Activated CD4-positive, alpha-beta memory T cell treated with anti-CD3 and anti-CD28 coated beads, Interleukin-2, amount 10 ng/mL, durations not matched to agents 7 days and 5 days (primary cell): ENCODE data around the gene TEAD1. TPM values are rescaled to one million over a fixed set of nuclear protein-coding genes. Genes with fewer than 3 reads are reported as not detected.
"Not testable (repeated sequence)": the region's sequence is repeated elsewhere in the genome, so short reads cannot be mapped to it uniquely, and the experiment has no call there.

Experiments
- CTCF ChIA-PET: fragments of 350-600 bp; sonication (Branson Sonifier 250); formaldehyde crosslinking; loops from one replicate; lab custom pipeline; 2021; ENCODE audit warnings: antibody characterized with exemption, inconsistent platforms; lab: Charles Lee
- POLR2A ChIA-PET: fragments of 350-600 bp; sonication (Branson Sonifier 250); formaldehyde crosslinking; loops from one replicate; lab custom pipeline; 2021; ENCODE audit warnings: antibody characterized with exemption; lab: Charles Lee
- DNase-seq: peaks from one replicate; pipeline ENCODE4 v3.0.0-alpha.2; 2020
- H3K27ac Mint-ChIP-seq: one replicate; pipeline ENCODE4 v1.8.0; 2021; ENCODE audit warnings: mild to moderate bottlenecking, mixed read lengths
- H3K27me3 Mint-ChIP-seq: one replicate; pipeline ENCODE4 v1.8.0; 2021; ENCODE audit warnings: mixed read lengths
- H3K36me3 Mint-ChIP-seq: one replicate; pipeline ENCODE4 v1.8.0; 2021; ENCODE audit warnings: low read depth, mixed read lengths
- H3K4me1 Mint-ChIP-seq: one replicate; pipeline ENCODE4 v1.8.0; 2021; ENCODE audit warnings: mixed read lengths
- H3K4me3 Mint-ChIP-seq: one replicate; pipeline ENCODE4 v1.8.0; 2021; ENCODE audit warnings: mild to moderate bottlenecking, mixed read lengths
- H3K9me3 Mint-ChIP-seq: one replicate; pipeline ENCODE4 v1.8.0; 2021; ENCODE audit warnings: mixed read lengths
- total RNA-seq, 2 experiments: library from RNA; stranded (reverse); gene quantifications; one replicate each; pipeline ENCODE4 v1.2.3, GENCODE V29; 2021

Gene TEAD1
- total RNA-seq, 2 experiments from 2014 or later: 0.98 to 1.0 TPM

DNA sequence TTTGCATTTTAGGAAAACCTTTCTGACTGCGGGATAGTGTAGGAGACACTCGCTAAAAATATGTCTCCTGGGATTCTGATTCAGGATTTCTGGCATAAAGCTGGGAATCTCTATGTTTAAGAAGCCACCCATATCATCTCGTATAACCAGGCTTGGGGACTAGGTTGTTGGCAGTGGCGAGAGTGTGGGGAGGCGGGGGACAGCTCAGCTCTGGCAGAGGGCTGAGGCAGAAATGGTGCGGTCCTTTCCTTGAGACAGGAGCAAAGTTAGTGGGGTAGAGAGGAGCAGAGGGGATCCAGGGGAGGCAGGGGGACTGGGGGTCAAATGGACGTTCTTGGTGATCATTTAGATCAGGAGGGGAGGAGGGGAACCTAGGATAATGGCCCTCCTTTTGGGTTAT, 74.3 kb downstream of the TEAD1 start:
- H3K4me1 Mint-ChIP-seq: no peaks in the 10 kb centered on the region
- ChIA-PET CTCF (no interaction called here), POLR2A (no interaction called here)
- H3K27me3 Mint-ChIP-seq: peaks cover 15% of the 10 kb centered on the region
- no peaks in the 10 kb centered on the region for H3K9me3 Mint-ChIP-seq
- H3K27ac Mint-ChIP-seq: no peak overlapping the region
- no peak overlapping the region for H3K4me3 Mint-ChIP-seq
- DNase-seq: no peak
- H3K36me3 Mint-ChIP-seq: no peaks in the 10 kb centered on the region

DNA sequence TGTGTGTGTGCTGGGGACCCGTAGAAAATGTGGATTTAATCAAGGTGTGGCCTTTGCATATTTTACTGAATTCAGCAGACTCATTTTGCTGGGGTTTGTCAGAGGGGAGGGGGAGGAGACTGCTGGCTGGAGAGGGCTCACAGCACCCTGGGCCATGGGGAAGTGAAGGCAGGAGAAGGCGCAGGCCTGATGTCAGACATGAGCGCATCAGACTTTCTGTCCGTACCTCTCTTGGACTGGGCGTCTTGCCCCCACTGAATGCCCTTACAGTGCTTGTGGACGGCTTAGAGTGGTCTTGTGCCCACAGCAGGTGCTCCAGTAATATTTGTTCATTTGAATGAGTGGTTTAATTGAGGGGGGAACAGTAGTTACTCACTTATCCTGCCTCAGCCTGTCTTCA, 75.2 kb downstream of the TEAD1 start:
- Mint-ChIP-seq H3K9me3 (no peaks in the 10 kb centered on the region), H3K27ac (no peak overlapping the region), H3K27me3 (peaks cover 13% of the 10 kb centered on the region), H3K36me3 (no peaks in the 10 kb centered on the region), H3K4me3 (no peak overlapping the region), H3K4me1 (no peaks in the 10 kb centered on the region)
- POLR2A ChIA-PET: no interaction called here
- CTCF ChIA-PET: no interaction called here
- no peak for DNase-seq

DNA sequence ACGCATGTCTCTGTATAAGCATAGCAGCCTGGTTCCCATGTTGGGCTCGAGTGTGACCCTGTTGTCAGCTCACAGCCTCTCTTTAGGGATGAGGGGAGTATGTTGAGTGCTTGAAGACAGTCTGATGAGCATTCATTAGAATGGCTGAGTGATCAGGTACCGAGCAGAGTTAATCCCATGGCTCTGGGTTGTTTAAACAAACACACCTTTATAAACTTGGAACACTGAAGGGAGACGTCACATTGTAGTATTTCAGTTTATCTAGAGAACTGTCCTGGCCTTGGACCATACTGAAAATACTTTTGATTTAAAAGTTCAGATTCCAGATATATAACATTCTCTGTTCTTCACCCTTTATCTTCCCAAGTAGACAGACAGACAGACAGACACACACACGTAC, 76.0 kb downstream of the TEAD1 start:
- Mint-ChIP-seq H3K27me3 (peaks cover 13% of the 10 kb centered on the region), H3K4me1 (no peaks in the 10 kb centered on the region), H3K4me3 (no peak overlapping the region), H3K9me3 (no peaks in the 10 kb centered on the region), H3K36me3 (no peaks in the 10 kb centered on the region), H3K27ac (no peak overlapping the region)
- CTCF ChIA-PET: no interaction called here
- POLR2A ChIA-PET: no interaction called here
- DNase-seq: no peak

DNA sequence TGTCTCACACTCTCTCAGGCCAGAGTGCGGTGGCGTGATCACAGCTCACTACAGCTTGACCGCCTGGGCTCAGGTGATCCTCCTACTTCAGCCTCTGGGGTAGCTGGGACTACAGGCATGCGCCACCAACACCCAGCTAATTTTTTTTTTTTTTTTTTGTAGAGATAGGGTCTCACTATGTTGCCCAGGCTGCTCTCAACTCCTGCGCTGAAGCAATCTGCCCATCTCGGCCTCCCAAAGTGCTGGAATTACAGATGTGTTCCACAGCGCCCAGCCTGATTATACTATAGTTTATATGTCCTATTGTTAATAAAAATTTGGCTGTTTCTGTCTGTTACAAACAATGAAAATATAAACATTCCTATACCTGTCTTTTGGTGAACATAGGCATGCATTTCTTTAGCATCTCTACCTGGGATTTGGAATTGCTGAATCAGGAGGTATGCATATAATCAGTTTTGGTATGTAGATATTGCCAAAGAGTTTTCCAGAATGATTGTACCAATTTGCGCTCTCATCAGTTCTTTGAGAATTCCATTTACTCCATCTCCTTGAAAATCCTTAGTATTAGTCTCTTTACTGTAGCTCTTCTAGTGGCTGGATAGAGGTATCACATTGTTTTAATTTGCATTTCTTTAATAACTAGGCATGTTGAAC, 78.8 kb downstream of the TEAD1 start:
- Mint-ChIP-seq H3K27ac (no peak overlapping the region), H3K4me3 (no peak overlapping the region), H3K27me3 (peaks cover 18% of the 10 kb centered on the region), H3K9me3 (no peaks in the 10 kb centered on the region), H3K36me3 (no peaks in the 10 kb centered on the region), H3K4me1 (no peaks in the 10 kb centered on the region)
- CTCF ChIA-PET: no interaction called here
- POLR2A ChIA-PET: no interaction called here
- no peak for DNase-seq

DNA sequence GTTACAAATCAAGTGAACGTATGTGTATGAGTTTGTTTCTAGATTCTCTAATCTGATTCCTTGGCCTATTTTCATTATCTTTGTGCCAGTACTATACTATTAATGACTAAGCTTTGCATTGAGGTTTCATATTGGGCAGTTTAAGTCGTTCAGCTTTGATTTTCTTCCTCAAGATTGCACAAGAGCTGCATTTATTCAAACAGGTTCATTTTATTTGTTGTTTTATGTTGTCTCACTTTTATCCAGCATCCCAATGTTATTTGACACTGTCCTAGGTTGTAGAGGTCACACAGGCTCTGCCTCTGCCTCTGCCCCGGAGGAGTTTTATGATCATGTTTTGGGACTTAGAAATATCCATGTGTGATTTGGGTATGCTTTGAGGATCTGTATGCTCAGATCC, 79.8 kb downstream of the TEAD1 start:
- Mint-ChIP-seq H3K4me3 (no peak overlapping the region), H3K4me1 (no peaks in the 10 kb centered on the region), H3K27me3 (peaks cover 14% of the 10 kb centered on the region), H3K27ac (no peak overlapping the region), H3K9me3 (no peaks in the 10 kb centered on the region), H3K36me3 (no peaks in the 10 kb centered on the region)
- DNase-seq: no peak
- POLR2A ChIA-PET: no interaction called here
- CTCF ChIA-PET: no interaction called here

DNA sequence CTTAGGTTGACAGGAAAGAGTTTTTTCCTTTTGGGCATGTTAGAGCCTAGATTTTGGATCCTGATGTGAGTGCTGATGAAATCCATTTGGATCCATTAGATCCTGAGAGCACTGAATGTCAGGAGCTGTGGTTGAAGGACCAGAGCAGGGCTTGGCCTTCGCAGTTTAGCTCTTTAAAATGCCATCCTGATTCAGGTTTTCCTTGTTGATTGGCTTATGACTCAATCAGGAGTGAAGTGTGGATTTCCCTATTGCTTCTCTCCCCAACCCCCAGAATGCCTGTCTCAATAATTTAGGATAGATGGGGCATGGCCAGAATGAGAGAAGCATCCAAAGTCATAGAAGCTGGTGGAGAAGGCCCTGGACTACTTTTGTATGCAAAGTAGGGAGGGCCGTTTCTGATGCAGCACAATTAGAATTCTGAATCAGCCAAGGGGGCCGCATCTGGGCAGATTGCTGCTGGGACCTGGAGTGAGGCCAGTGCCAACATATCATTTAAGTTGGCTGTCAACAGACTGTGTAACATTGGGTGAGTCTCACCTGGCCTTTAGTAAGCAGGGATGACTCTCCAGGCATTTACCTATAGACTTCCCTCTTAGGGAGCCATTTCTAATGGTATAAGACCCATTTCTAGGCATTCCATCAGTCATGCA, 80.5 kb downstream of the TEAD1 start:
- DNase-seq: no peak
- H3K4me1 Mint-ChIP-seq: no peaks in the 10 kb centered on the region
- no peaks in the 10 kb centered on the region for H3K36me3 Mint-ChIP-seq
- peaks cover 17% of the 10 kb centered on the region for H3K27me3 Mint-ChIP-seq
- H3K4me3 Mint-ChIP-seq: no peak overlapping the region
- POLR2A ChIA-PET: no interaction called here
- no peak overlapping the region for H3K27ac Mint-ChIP-seq
- CTCF ChIA-PET: no interaction called here
- H3K9me3 Mint-ChIP-seq: no peaks in the 10 kb centered on the region

DNA sequence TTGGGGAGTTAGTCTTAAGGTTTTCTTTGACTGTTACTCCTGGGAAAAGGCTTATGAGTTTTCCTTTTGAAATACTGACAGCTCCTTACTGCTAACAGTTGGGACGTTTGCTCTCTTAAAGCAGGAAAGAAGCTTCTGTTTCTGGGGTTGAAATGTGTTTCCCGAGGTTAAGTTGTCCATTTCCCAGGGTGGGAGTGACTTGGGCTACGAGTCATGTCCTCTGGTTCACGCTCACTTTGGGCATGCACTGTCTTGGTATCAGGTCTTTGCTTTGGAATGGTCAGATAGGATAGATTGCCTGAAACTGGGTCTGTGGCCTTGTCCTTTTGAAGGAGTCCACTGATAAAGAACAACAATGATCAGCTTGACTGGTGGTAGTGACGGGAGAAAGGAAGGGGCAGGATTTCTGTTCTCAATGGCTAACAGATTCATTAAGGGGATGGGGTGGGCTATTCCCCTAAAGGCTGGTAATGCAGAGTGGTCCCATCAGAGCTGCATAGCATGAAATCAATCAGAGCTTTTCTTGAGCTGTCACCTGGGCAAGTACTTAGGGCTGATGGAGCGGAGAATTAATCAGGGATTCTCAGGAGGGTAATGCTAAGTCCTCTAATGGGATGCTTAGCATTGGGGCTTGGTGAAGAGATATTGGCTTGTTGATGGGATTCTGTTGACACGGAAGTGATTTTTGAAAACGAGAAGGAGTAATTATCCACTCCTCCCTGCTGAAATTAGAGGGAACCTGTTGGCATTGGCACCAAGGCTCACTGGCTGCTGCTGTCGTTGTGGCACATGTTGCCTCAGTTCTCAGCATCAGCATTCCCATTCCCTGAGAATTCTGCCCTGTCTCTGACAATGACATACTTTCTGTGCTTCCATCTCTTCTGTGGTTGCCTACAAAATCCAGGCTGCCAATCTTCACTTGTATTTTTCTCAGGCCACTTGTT, 81.6 kb downstream of the TEAD1 start:
- H3K27me3 Mint-ChIP-seq: peaks cover 17% of the 10 kb centered on the region

DNA sequence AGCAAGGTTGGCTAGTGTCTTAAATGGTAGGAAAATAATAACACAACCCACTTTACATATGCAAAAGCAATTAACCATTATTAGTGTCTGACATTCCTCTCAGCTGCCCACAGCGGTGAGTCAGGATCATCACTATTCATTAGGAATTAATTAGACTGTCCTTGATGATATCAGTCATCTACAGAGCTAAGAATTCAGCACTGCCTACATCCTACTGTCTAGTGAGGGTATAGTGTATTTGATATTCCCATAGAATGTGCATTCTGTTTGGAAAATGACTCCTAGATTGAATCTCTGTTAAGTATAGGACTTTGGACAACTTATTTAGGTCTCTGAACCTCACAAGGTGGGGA, 82.2 kb downstream of the TEAD1 start:
- Mint-ChIP-seq H3K27ac (no peak overlapping the region), H3K4me1 (no peaks in the 10 kb centered on the region), H3K4me3 (no peak overlapping the region), H3K27me3 (peaks cover 18% of the 10 kb centered on the region), H3K9me3 (no peaks in the 10 kb centered on the region), H3K36me3 (no peaks in the 10 kb centered on the region)
- ChIA-PET CTCF (no interaction called here), POLR2A (no interaction called here)
- DNase-seq: no peak

More for the DNA sequence above, 81.6 kb downstream of the TEAD1 start:
- Mint-ChIP-seq H3K9me3 (no peaks in the 10 kb centered on the region), H3K27ac (no peak overlapping the region), H3K4me3 (no peak overlapping the region), H3K4me1 (no peaks in the 10 kb centered on the region), H3K36me3 (no peaks in the 10 kb centered on the region)
- POLR2A ChIA-PET: no interaction called here
- no peak for DNase-seq
- CTCF ChIA-PET: no interaction called here

DNA sequence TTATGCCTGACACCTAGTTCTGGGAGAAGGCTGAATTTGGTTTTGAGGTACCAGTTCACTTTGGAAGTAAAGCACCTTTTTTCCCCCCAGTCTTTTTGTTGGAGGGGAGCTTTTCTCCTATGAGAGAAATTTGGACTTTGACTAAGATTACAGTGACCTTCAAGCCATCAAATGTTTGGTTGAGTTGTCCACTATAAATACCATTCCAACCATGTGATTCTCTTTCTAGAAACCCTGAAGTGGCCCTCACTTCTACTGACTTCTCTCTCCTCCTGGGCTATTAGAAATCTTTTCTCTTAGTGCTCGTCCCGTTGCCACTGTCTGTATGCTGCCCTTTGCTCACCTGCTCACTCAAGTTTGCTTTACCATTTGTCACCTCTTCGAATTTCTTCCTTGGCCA, 82.6 kb downstream of the TEAD1 start:
- Mint-ChIP-seq H3K4me3 (no peak overlapping the region), H3K9me3 (no peaks in the 10 kb centered on the region), H3K36me3 (no peaks in the 10 kb centered on the region), H3K4me1 (no peaks in the 10 kb centered on the region), H3K27me3 (peaks cover 22% of the 10 kb centered on the region), H3K27ac (no peak overlapping the region)
- ChIA-PET CTCF (no interaction called here), POLR2A (no interaction called here)
- DNase-seq: no peak

DNA sequence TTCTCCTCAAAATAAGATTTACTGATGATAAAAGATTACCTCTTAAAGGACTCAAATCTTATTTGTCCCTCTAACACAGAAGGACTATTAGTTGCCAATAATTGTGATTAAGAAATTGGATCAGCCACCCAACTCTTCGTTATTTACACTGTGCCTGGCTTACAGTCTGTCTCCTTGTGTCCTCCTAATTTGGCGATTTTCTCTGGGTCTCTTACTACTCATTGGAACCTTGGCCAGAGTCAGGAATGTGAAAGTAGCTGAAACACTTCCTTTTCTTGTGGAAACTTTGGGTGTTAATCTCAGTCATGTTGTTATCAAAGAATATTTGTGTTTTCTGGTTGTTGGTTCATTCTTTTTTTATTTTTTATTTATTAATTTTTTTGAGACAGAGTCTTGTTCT, 83.2 kb downstream of the TEAD1 start:
- ChIA-PET POLR2A (no interaction called here), CTCF (no interaction called here)
- no peaks in the 10 kb centered on the region for H3K9me3 Mint-ChIP-seq
- DNase-seq: no peak
- peaks cover 22% of the 10 kb centered on the region for H3K27me3 Mint-ChIP-seq
- no peak overlapping the region for H3K4me3 Mint-ChIP-seq
- no peaks in the 10 kb centered on the region for H3K4me1 Mint-ChIP-seq
- H3K36me3 Mint-ChIP-seq: no peaks in the 10 kb centered on the region
- H3K27ac Mint-ChIP-seq: no peak overlapping the region

DNA sequence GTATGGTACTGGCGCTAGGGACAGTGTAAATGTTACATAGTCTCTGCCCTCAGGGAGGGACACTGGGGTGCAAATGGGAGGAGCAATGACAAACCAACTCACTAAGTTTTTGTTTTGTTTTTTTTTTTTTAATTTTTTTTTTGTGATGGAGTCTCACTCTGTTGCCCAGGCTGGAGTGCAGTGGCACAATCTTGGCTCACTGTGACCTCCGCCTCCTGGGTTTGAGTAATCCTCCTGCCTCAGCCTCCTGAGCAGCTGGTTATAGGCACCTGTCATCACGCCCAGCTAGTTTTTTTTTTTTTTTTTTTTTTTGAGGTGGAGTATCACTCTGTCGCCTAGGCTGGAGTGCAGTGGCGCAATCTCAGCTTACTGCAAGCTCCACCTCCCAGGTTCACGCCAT, 83.9 kb downstream of the TEAD1 start:
- POLR2A ChIA-PET, H3K27ac Mint-ChIP-seq, DNase-seq, H3K4me1 Mint-ChIP-seq, H3K36me3 Mint-ChIP-seq, CTCF ChIA-PET, H3K9me3 Mint-ChIP-seq, H3K4me3 Mint-ChIP-seq: not testable (repeated sequence)
- peaks cover 22% of the 10 kb centered on the region for H3K27me3 Mint-ChIP-seq

DNA sequence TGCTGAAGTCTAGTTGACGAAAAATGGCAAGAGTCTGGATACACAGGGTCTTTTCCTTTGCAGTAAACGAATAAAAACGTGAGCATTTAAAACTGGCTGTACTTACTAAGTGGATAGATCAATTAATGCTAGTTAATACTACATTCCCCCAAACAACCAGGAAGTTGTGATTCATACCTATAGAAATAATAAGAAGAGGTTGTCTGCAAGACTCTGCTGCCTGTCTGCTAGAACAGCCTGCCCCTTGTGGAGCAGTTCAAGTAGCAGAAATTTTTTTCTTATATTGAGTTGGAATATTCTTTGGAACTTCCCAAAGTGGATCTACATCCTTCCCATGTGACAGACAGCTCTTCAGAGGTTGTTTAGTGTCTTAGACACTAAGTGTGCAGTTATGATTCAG, 86.8 kb downstream of the TEAD1 start:
- ChIA-PET POLR2A (no interaction called here), CTCF (interaction anchor here (1.2 kb wide), 1 partner anchor 12 kb away, joined by 3 read pairs; no protein-coding TSS in a partner anchor)
- Mint-ChIP-seq H3K9me3 (no peaks in the 10 kb centered on the region), H3K27me3 (peaks cover 15% of the 10 kb centered on the region), H3K4me1 (no peaks in the 10 kb centered on the region), H3K4me3 (no peak overlapping the region), H3K27ac (no peak overlapping the region), H3K36me3 (no peaks in the 10 kb centered on the region)
- DNase-seq: no peak

DNA sequence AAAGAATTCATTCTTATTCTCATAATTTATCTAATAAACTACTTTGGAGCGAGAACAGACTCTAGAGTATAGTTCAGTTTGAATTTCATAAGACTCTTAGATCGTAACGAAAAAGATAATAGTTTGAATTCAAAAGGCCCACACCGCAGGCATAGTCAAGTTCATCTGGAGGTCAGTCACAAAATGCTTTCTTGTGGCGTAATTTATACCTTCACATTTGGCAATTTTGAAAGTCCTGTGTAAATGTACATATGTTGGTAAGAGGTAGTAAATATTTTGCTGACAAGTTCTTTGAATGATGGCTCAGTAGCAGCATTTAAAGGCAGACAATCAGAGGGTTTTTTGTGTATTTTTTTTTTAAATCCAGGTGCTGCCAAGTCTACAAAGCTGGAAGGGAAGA, 88.1 kb downstream of the TEAD1 start:
- no peak overlapping the region for H3K4me3 Mint-ChIP-seq
- H3K9me3 Mint-ChIP-seq: no peaks in the 10 kb centered on the region
- H3K27me3 Mint-ChIP-seq: peaks cover 11% of the 10 kb centered on the region
- ChIA-PET POLR2A (no interaction called here), CTCF (no interaction called here)
- H3K27ac Mint-ChIP-seq: no peak overlapping the region
- H3K36me3 Mint-ChIP-seq: no peaks in the 10 kb centered on the region
- no peak for DNase-seq
- H3K4me1 Mint-ChIP-seq: no peaks in the 10 kb centered on the region
